ENCODE results near the gene CDH4. TPM values are rescaled to one million over a fixed set of nuclear protein-coding genes. Genes with fewer than 3 reads are reported as not detected.

CDH4 gene
- total and polyA plus RNA-seq, 2 of the 4 experiments (the other 2 are of a cell fraction) = 1.6 to 3.5 TPM

- DNase-seq = peak; percentile 35
- Histone ChIP-seq H2BK5ac (ENCODE audit: low read depth, low read length, poor library complexity, severe bottlenecking) (no peak overlapping the region), H3K9me1 (ENCODE audit: insufficient read depth, low read length) (no peaks in the 10 kb centered on the region; the same call in 1 of the 2 replicates), H2AK5ac (ENCODE audit: low read depth, low read length) (no peak overlapping the region), H3K79me1 (ENCODE audit: low read depth in 1 of 2, low read length in 2 of 2) (no peaks in the 10 kb centered on the region), H4K5ac (ENCODE audit: low read depth, low read length) (no peak overlapping the region), H3K14ac (replicated peaks; ENCODE audit: low read depth, low read length) (no peak overlapping the region), H3K36me3 (ENCODE audit: control insufficient read depth, insufficient read depth, low read length) (no peaks in the 10 kb centered on the region), H3K18ac (ENCODE audit: low read depth, low read length) (no peak overlapping the region), H3K4me1 (ENCODE audit: control insufficient read depth, insufficient read depth, low read length) (peaks cover 4% of the 10 kb centered on the region; the same call in 1 of the 2 replicates), H2AFZ (replicated peaks; ENCODE audit: low read length, poor library complexity) (no peak overlapping the region), H3K27me3 (ENCODE audit: control insufficient read depth, insufficient read depth, low read length) (no peaks in the 10 kb centered on the region), H4K20me1 (ENCODE audit: insufficient read depth, low read length) (no peaks in the 10 kb centered on the region), H2BK20ac (ENCODE audit: low read depth, low read length) (no peak overlapping the region), H3K23ac (ENCODE audit: low read depth, low read length) (no peak overlapping the region), H3K4me2 (ENCODE audit: low read depth, low read length) (no peak overlapping the region), H3K9me3 (ENCODE audit: control insufficient read depth, insufficient read depth, low read length) (no peaks in the 10 kb centered on the region), H4K91ac (ENCODE audit: insufficient read depth, low read depth, low read length) (no peak overlapping the region), H2AK9ac (replicated peaks; ENCODE audit: low read depth, low read length, poor library complexity) (no peak overlapping the region), H3K9ac (ENCODE audit: low read depth, low read length) (no peak overlapping the region), H4K8ac (ENCODE audit: low read depth in 2 of 2, low read length in 2 of 2) (no peak overlapping the region), H3K4ac (ENCODE audit: low read depth, low read length) (no peak overlapping the region), H3K56ac (ENCODE audit: extremely low read depth, insufficient read depth, low read length) (no peak overlapping the region), H3K27ac (ENCODE audit: insufficient read depth, low read length) (no peak overlapping the region), H2BK120ac (ENCODE audit: low read depth, low read length) (no peak overlapping the region), H3K4me3 (ENCODE audit: insufficient read depth, low read depth, low read length) (no peak overlapping the region), H2BK15ac (ENCODE audit: low read depth, low read length) (no peak overlapping the region)
- dilution Hi-C loops (cut with HindIII; ENCODE audit: low sequenced_read_pairs, unreplicated experiment) = no loop called here
- CTCF ChIA-PET = no interaction called here
- WGBS, 2 experiments (ENCODE audit: extremely low coverage in 2 of 2, insufficient read length in 1 of 2) = 55% methylated on average over 10 of the region's 22 CpGs; no CpG with 5 or more reads in 1 of the 2 experiments
- POLR2A ChIA-PET (ENCODE audit: unreplicated experiment) = no interaction called here
- BruUV-seq (replicated peaks) = no TSS peak
- intact Hi-C loops (cut with micrococcal nuclease) = no loop called here
- in situ Hi-C loops (cut with MboI; ENCODE audit: low sequenced_read_pairs) = no loop called here
- ATAC-seq (ENCODE audit: low read depth) = peak; percentile 45
- TF ChIP-seq MAFK (IDR thresholded peaks at IDR 0.05; ENCODE audit: low read depth, low read length) (no peak), MAZ (IDR thresholded peaks at IDR 0.05; ENCODE audit: borderline replicate concordance, low read depth, low read length) (no peak), MXI1 (IDR thresholded peaks at IDR 0.05; ENCODE audit: borderline replicate concordance, low read depth, low read length) (no peak), RFX5 (IDR thresholded peaks at IDR 0.05; ENCODE audit: low read depth, low read length) (no peak), BHLHE40 (IDR thresholded peaks at IDR 0.05; ENCODE audit: low read depth, low read length) (no peak), SMC3 (IDR thresholded peaks at IDR 0.05; ENCODE audit: low read depth, low read length) (no peak), RAD21 (IDR thresholded peaks at IDR 0.05; ENCODE audit: low read length) (no peak), NFE2L2 (IDR thresholded peaks at IDR 0.05; ENCODE audit: low read depth, low read length) (no peak), FOS (IDR thresholded peaks at IDR 0.05; ENCODE audit: low read depth, low read length) (no peak), CHD1 (IDR thresholded peaks at IDR 0.05; ENCODE audit: low read depth, low read length) (no peak), RCOR1 (IDR thresholded peaks at IDR 0.05; ENCODE audit: insufficient replicate concordance, low read length) (no peak), CTCF (conservative IDR thresholded peaks at IDR 0.05; ENCODE audit: low read depth, low read length) (no peak), CEBPB (IDR thresholded peaks at IDR 0.05; ENCODE audit: low read depth, low read length) (no peak), POLR2A (IDR thresholded peaks at IDR 0.05; ENCODE audit: low read depth, low read length) (no peak)
- TF ChIP-seq, protein P1, sequence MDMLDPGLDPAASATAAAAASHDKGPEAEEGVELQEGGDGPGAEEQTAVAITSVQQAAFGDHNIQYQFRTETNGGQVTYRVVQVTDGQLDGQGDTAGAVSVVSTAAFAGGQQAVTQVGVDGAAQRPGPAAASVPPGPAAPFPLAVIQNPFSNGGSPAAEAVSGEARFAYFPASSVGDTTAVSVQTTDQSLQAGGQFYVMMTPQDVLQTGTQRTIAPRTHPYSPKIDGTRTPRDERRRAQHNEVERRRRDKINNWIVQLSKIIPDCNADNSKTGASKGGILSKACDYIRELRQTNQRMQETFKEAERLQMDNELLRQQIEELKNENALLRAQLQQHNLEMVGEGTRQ (IDR thresholded peaks at IDR 0.05; ENCODE audit: low read depth, low read length) = no peak
Observed at GRCh38 chr20:61516346-61517208, 264.5 kb downstream of the CDH4 start.

Measured in IMR-90 (cell line).